Cardiac septum (tissue), 1 donor: ENCODE results near the gene STRADA. TPM values are rescaled to one million over a fixed set of nuclear protein-coding genes. Genes with fewer than 3 reads are reported as not detected.
"Not testable (repeated sequence)": the region's sequence is repeated elsewhere in the genome, so short reads cannot be mapped to it uniquely, and the experiment has no call there.

Experiments used
- DNase-seq: peaks from one replicate; pipeline ENCODE4 v3.0.0-alpha.2; 2020; ENCODE audit warnings: low spot score
- intact Hi-C: fragments of 100-400 bp; cut with DNase I; formaldehyde crosslinking; loops from one replicate; pipeline ENCODE4 v1.14.0; 2022
- total RNA-seq: library from RNA; stranded (reverse); fragmentation: NEBNext Ultra II Directional; extraction: Animal tissue kit (Norgen Biotek cat#: 25700); gene quantifications from one replicate; pipeline ENCODE4 v1.2.1, GENCODE V29; 2021
- donor health status: DM: no; HTN: no; CAD: no.

The STRADA gene
- total RNA-seq, 1 donor from 2014 or later: 20.4 TPM

- no peak for DNase-seq
- intact Hi-C loops: no loop called here
Measured at GRCh38 chr17:63762161-63763078, 20.8 kb upstream of the STRADA start.

- intact Hi-C loops: no loop called here
- no peak for DNase-seq
Measured at GRCh38 chr17:63760771-63761539, 19.4 kb upstream of the STRADA start.

GRCh38 chr17:63758428-63758827 is 16.8 kb upstream of the STRADA start:
- no peak for DNase-seq
- intact Hi-C loops: no loop called here

- intact Hi-C loops: no loop called here
- no peak for DNase-seq
Measured at GRCh38 chr17:63754046-63754445, 12.4 kb upstream of the STRADA start.

GRCh38 chr17:63753215-63753614 is 11.6 kb upstream of the STRADA start:
- intact Hi-C loops: no loop called here
- DNase-seq: no peak

- intact Hi-C loops: no loop called here
- DNase-seq: no peak
Measured at GRCh38 chr17:63752707-63753106, 11.1 kb upstream of the STRADA start.

GRCh38 chr17:63751806-63752205 is 10.2 kb upstream of the STRADA start:
- DNase-seq: no peak
- intact Hi-C loops: no loop called here

GRCh38 chr17:63741143-63741407 is 524 bp downstream of the STRADA start:
- intact Hi-C loops: loop anchor here (1.0 to 2.0 kb wide), 2 partner anchors 32 to 40 kb away; partner anchors contain the start of genes CCDC47 and LIMD2
- DNase-seq: no peak

- intact Hi-C loops: loop anchor here (1.0 to 2.0 kb wide), 2 partner anchors 33 to 40 kb away; partner anchors contain the start of genes CCDC47 and LIMD2
Measured at GRCh38 chr17:63740464-63741142, 996 bp downstream of the STRADA start.

GRCh38 chr17:63735691-63736090 is 5.9 kb downstream of the STRADA start:
- intact Hi-C loops: no loop called here
- DNase-seq: no peak

More at GRCh38 chr17:63740464-63741142, 996 bp downstream of the STRADA start:
- DNase-seq: no peak

GRCh38 chr17:63722403-63722802 is 19.2 kb downstream of the STRADA start:
- no peak for DNase-seq
- intact Hi-C loops: no loop called here

GRCh38 chr17:63720194-63720593 is 21.4 kb downstream of the STRADA start:
- DNase-seq, intact Hi-C loops: not testable (repeated sequence)

GRCh38 chr17:63718988-63719387 is 22.6 kb downstream of the STRADA start:
- no peak for DNase-seq
- intact Hi-C loops: no loop called here

GRCh38 chr17:63716426-63716825 is 25.2 kb downstream of the STRADA start:
- intact Hi-C loops: no loop called here
- DNase-seq: no peak

- intact Hi-C loops: no loop called here
- no peak for DNase-seq
Measured at GRCh38 chr17:63714550-63715277, 26.9 kb downstream of the STRADA start.

GRCh38 chr17:63709110-63709509 is 32.5 kb downstream of the STRADA start:
- DNase-seq: no peak
- intact Hi-C loops: no loop called here

- DNase-seq: no peak
- intact Hi-C loops: no loop called here
Measured at GRCh38 chr17:63707151-63707550, 34.4 kb downstream of the STRADA start.

GRCh38 chr17:63706336-63707082 is 35.1 kb downstream of the STRADA start:
- no peak for DNase-seq
- intact Hi-C loops: no loop called here

- intact Hi-C loops: no loop called here
- DNase-seq: no peak
Measured at GRCh38 chr17:63705657-63706056, 35.9 kb downstream of the STRADA start.
